ENCODE data around the gene RNF213.

The RNF213 gene

DNA sequence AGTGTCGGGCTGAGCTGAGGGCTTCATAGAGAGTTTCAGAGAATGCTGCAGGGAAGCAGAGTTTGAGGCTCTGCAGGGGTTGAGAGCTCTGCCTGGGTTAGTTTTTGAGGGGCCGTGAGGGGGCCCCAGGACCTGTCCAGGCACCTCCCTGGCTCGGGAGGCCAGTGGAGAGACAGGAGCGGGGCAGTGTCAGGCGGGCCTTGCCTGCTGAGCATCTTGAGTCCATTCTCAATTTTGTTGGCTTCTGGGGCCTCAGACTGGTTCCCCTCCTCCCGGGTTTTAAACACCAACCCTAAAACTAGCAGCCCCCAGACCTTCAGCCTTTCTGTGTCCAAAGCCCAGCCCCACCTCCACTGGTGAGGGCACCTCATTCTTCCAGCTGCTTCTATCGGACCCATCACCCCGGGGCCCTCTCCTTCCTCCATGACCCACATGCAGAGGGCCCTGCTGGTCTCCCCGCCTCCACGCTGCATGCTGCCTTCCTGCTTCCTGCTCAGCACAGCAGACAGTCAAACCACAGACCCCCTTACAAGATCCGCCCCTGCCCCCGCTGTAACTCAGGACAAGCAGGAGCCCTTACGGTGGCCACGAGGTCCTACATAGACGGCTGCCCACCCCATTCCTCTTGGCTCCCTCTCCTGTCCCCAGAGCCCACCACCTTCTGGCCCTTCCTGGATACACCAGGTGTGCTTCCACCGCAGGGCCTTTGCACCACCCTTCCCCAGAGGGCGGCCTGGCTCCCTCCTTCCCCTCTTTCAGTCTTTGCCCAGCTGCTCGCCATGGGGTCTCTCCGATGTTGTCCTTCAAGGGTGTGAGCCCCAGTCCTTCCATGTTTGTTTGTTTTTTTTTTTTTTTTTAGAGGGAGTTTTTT lies 3.8 kb downstream of the RNF213 start:
- Histone ChIP-seq H3K9ac (ENCODE audit: low read length) (no peak overlapping the region), H3K27ac (ENCODE audit: low read depth, low read length) (no peak overlapping the region), H2BK5ac (ENCODE audit: low read depth, low read length, poor library complexity) (no peak overlapping the region), H3K4me1 (ENCODE audit: control insufficient read depth in 1 of 2, insufficient read depth in 2 of 2, low read length in 2 of 2) (peaks cover 14 to 21% of the 10 kb centered on the region in 2 experiments), H2BK120ac (ENCODE audit: insufficient read depth, low read length, poor library complexity) (no peak overlapping the region), H3K4me3 (ENCODE audit: low read depth, low read length) (no peak overlapping the region), H2AFZ (ENCODE audit: insufficient read depth, low read length, poor library complexity) (no peak overlapping the region), H3K4ac (ENCODE audit: low read depth, low read length) (no peak overlapping the region), H3K23ac (ENCODE audit: low read length) (no peak overlapping the region), H3K14ac (ENCODE audit: low read length) (no peak overlapping the region), H3K18ac (ENCODE audit: low read length) (no peak overlapping the region), H4K91ac (ENCODE audit: low read depth, low read length) (no peak overlapping the region), H4K8ac (ENCODE audit: low read depth, low read length) (no peak overlapping the region), H2BK12ac (ENCODE audit: low read length) (no peak overlapping the region), H3K27me3 (ENCODE audit: insufficient read depth, low read length) (no peaks in the 10 kb centered on the region), H3K79me2 (ENCODE audit: control insufficient read depth, insufficient read depth, low read length, poor library complexity) (peaks cover 5% of the 10 kb centered on the region), H2AK5ac (ENCODE audit: low read length) (no peak overlapping the region), H3K79me1 (ENCODE audit: low read length) (peaks cover 25% of the 10 kb centered on the region), H3K9me3 (ENCODE audit: insufficient read depth, low read depth, low read length) (peaks cover 3% of the 10 kb centered on the region), H4K12ac (ENCODE audit: low read depth, low read length) (no peak overlapping the region), H3K4me2 (ENCODE audit: low read length) (no peak overlapping the region), H3K36me3 (ENCODE audit: control insufficient read depth in 1 of 2, insufficient read depth in 2 of 2, low read length in 2 of 2) (peaks cover 9 to 10% of the 10 kb centered on the region in 2 experiments)
- DNase-seq = no peak
- no CpG with 5 or more reads among the region's 19 CpGs for WGBS (ENCODE audit: extremely low coverage, insufficient coverage, insufficient read length)

DNA sequence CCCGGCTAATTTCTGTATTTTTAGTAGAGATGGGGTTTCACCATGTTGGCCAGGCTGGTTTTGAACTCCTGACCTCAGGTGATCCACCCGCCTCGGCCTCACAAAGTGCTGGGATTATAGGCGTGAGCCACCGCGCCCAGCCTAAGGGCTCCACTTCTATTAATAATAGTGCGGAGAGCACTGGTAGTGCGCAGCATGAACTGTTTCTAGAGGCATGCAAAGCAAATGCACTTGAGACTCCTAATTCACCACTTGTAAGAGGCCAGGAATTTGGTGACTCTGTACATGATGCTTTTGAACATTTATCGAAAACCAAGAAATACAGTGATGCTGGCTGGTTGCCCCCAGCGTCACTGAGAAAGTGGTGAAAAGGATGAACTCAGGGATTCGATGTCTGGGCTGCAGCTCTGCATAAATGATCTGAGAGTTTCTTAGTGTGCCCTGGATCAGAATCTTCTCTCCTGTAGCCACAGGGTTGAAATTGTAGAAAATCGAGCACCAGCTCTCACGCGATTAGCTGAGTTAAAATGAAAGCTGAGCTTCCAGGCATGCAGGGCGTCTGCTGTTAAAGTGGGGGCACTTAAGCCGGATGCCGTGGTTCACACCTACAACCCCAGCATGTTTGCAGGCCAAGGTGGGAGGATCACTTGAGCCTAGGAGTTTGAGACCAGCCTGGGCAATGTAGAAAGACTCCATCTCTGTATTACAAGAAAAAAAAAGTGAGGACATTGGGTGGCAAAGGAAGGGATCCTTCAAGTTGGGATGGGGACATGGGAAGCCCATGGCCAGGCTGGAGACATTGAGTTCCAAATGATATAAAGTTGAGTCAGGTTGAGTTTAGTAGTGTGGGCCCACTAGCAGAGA lies 4.8 kb downstream of the RNF213 start:
- no peak for DNase-seq
- Histone ChIP-seq H3K9me3 (ENCODE audit: insufficient read depth, low read depth, low read length) (peaks cover 3% of the 10 kb centered on the region), H3K4me2 (ENCODE audit: low read length) (no peak overlapping the region), H2AK5ac (ENCODE audit: low read length) (no peak overlapping the region), H3K9ac (ENCODE audit: low read length) (no peak overlapping the region), H4K91ac (ENCODE audit: low read depth, low read length) (no peak overlapping the region), H4K12ac (ENCODE audit: low read depth, low read length) (no peak overlapping the region), H3K27me3 (ENCODE audit: insufficient read depth, low read length) (no peaks in the 10 kb centered on the region), H3K14ac (ENCODE audit: low read length) (no peak overlapping the region), H2BK120ac (ENCODE audit: insufficient read depth, low read length, poor library complexity) (no peak overlapping the region), H3K79me2 (ENCODE audit: control insufficient read depth, insufficient read depth, low read length, poor library complexity) (peaks cover 5% of the 10 kb centered on the region), H3K18ac (ENCODE audit: low read length) (no peak overlapping the region), H3K79me1 (ENCODE audit: low read length) (peaks cover 18% of the 10 kb centered on the region), H4K8ac (ENCODE audit: low read depth, low read length) (no peak overlapping the region), H3K4ac (ENCODE audit: low read depth, low read length) (no peak overlapping the region), H3K36me3 (ENCODE audit: control insufficient read depth in 1 of 2, insufficient read depth in 2 of 2, low read length in 2 of 2) (peaks cover 9 to 10% of the 10 kb centered on the region in 2 experiments), H3K27ac (ENCODE audit: low read depth, low read length) (no peak overlapping the region), H3K23ac (ENCODE audit: low read length) (no peak overlapping the region), H3K4me3 (ENCODE audit: low read depth, low read length) (no peak overlapping the region), H2BK5ac (ENCODE audit: low read depth, low read length, poor library complexity) (no peak overlapping the region), H2AFZ (ENCODE audit: insufficient read depth, low read length, poor library complexity) (no peak overlapping the region), H2BK12ac (ENCODE audit: low read length) (no peak overlapping the region), H3K4me1 (ENCODE audit: control insufficient read depth in 1 of 2, insufficient read depth in 2 of 2, low read length in 2 of 2) (peaks cover 10 to 16% of the 10 kb centered on the region in 2 experiments)
- WGBS (ENCODE audit: extremely low coverage, insufficient coverage, insufficient read length) = no CpG with 5 or more reads among the region's 17 CpGs

DNA sequence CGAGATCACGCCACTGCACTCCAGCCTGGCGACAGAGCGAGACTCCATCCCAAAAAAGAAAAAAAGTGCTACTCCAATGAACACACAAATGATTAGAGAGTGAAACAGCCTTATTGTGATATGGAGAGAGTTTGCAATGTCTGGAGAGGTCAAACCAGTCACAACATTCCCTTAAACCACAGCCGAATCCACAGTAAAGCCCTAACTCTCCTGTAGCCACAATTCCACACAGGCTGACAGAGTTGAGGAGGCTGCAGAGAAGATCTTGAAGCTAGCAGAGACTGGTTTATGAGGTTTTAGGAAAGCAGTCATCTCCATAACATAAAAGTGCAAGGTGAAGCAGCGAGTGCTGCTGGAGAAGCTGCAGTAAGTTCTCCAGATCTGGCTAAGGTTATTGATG lies 6.7 kb downstream of the RNF213 start:
- no CpG with 5 or more reads among the region's 6 CpGs for WGBS (ENCODE audit: extremely low coverage, insufficient coverage, insufficient read length)
- Histone ChIP-seq H3K4me1 (ENCODE audit: control insufficient read depth in 1 of 2, insufficient read depth in 2 of 2, low read length in 2 of 2) (peaks cover 5 to 9% of the 10 kb centered on the region in 2 experiments), H4K91ac (ENCODE audit: low read depth, low read length) (no peak overlapping the region), H3K4me3 (ENCODE audit: low read depth, low read length) (no peak overlapping the region), H4K8ac (ENCODE audit: low read depth, low read length) (no peak overlapping the region), H3K27ac (ENCODE audit: low read depth, low read length) (no peak overlapping the region), H3K27me3 (ENCODE audit: insufficient read depth, low read length) (no peaks in the 10 kb centered on the region), H3K9me3 (ENCODE audit: insufficient read depth, low read depth, low read length) (peaks cover 3% of the 10 kb centered on the region), H2BK120ac (ENCODE audit: insufficient read depth, low read length, poor library complexity) (no peak overlapping the region), H3K4ac (ENCODE audit: low read depth, low read length) (no peak overlapping the region), H2BK5ac (ENCODE audit: low read depth, low read length, poor library complexity) (no peak overlapping the region), H3K14ac (ENCODE audit: low read length) (no peak overlapping the region), H2AFZ (ENCODE audit: insufficient read depth, low read length, poor library complexity) (no peak overlapping the region), H4K12ac (ENCODE audit: low read depth, low read length) (no peak overlapping the region), H3K79me2 (ENCODE audit: control insufficient read depth, insufficient read depth, low read length, poor library complexity) (no peaks in the 10 kb centered on the region), H3K36me3 (ENCODE audit: control insufficient read depth in 1 of 2, insufficient read depth in 2 of 2, low read length in 2 of 2) (peaks cover 9 to 10% of the 10 kb centered on the region in 2 experiments), H3K79me1 (ENCODE audit: low read length) (peaks cover 5% of the 10 kb centered on the region), H3K23ac (ENCODE audit: low read length) (no peak overlapping the region), H3K18ac (ENCODE audit: low read length) (no peak overlapping the region), H3K4me2 (ENCODE audit: low read length) (no peak overlapping the region), H2BK12ac (ENCODE audit: low read length) (no peak overlapping the region), H2AK5ac (ENCODE audit: low read length) (no peak overlapping the region), H3K9ac (ENCODE audit: low read length) (no peak overlapping the region)
- no peak for DNase-seq

- Histone ChIP-seq H3K23ac (ENCODE audit: low read length) (no peak overlapping the region), H3K9ac (ENCODE audit: low read length) (no peak overlapping the region), H2AK5ac (ENCODE audit: low read length) (no peak overlapping the region), H3K4me3 (ENCODE audit: low read depth, low read length) (no peak overlapping the region), H3K14ac (ENCODE audit: low read length) (no peak overlapping the region), H2BK12ac (ENCODE audit: low read length) (no peak overlapping the region), H3K4ac (ENCODE audit: low read depth, low read length) (no peak overlapping the region), H3K4me2 (ENCODE audit: low read length) (no peak overlapping the region), H3K18ac (ENCODE audit: low read length) (no peak overlapping the region), H3K27ac (ENCODE audit: low read depth, low read length) (no peak overlapping the region), H4K91ac (ENCODE audit: low read depth, low read length) (no peak overlapping the region), H4K8ac (ENCODE audit: low read depth, low read length) (no peak overlapping the region), H3K4me1 (ENCODE audit: control insufficient read depth in 1 of 2, insufficient read depth in 2 of 2, low read length in 2 of 2) (no peaks in the 10 kb centered on the region), H3K27me3 (ENCODE audit: insufficient read depth, low read length) (no peaks in the 10 kb centered on the region), H3K36me3 (ENCODE audit: control insufficient read depth in 1 of 2, insufficient read depth in 2 of 2, low read length in 2 of 2) (peaks cover 10 to 12% of the 10 kb centered on the region in 2 experiments), H4K12ac (ENCODE audit: low read depth, low read length) (no peak overlapping the region), H3K79me1 (ENCODE audit: low read length) (no peaks in the 10 kb centered on the region), H2BK120ac (ENCODE audit: insufficient read depth, low read length, poor library complexity) (no peak overlapping the region), H2BK5ac (ENCODE audit: low read depth, low read length, poor library complexity) (no peak overlapping the region), H2AFZ (ENCODE audit: insufficient read depth, low read length, poor library complexity) (no peak overlapping the region), H3K79me2 (ENCODE audit: control insufficient read depth, insufficient read depth, low read length, poor library complexity) (no peaks in the 10 kb centered on the region), H3K9me3 (ENCODE audit: insufficient read depth, low read depth, low read length) (peaks cover 3% of the 10 kb centered on the region)
- no peak for DNase-seq
- no CpG with 5 or more reads among the region's 4 CpGs for WGBS (ENCODE audit: extremely low coverage, insufficient coverage, insufficient read length)
Measured at GRCh38 chr17:80268427-80268826, 7.8 kb downstream of the RNF213 start.
